HG03354 (cell line): ENCODE results near the gene GJA4.

Experiments
- ATAC-seq: cut with Tn5 transposase; IDR thresholded peaks from one replicate; pipeline ENCODE4 v1.9.1; 2021; ENCODE audit warnings: mild to moderate bottlenecking; ENCODE audit not compliant: unreplicated experiment, poor library complexity, severe bottlenecking

The GJA4 gene

GRCh38 chr1:34825455-34826091 is 32.8 kb downstream of the GJA4 start:
- no peak for ATAC-seq

GRCh38 chr1:34827341-34827941 is 34.6 kb downstream of the GJA4 start:
- no peak for ATAC-seq

GRCh38 chr1:34828611-34829010 is 35.8 kb downstream of the GJA4 start:
- no peak for ATAC-seq

- no peak for ATAC-seq
These were observed 36.5 kb downstream of the GJA4 start for GRCh38 chr1:34829250-34829649.

GRCh38 chr1:34831721-34832246 is 39.0 kb downstream of the GJA4 start:
- no peak for ATAC-seq

- ATAC-seq: no peak
These were observed 40.9 kb downstream of the GJA4 start for GRCh38 chr1:34833711-34834110.

- ATAC-seq: no peak
These were observed 46.9 kb downstream of the GJA4 start for GRCh38 chr1:34839526-34840305.

- ATAC-seq: no peak
These were observed 47.6 kb downstream of the GJA4 start for GRCh38 chr1:34840426-34840825.

GRCh38 chr1:34842073-34842472 is 49.3 kb downstream of the GJA4 start:
- ATAC-seq: no peak

- ATAC-seq: no peak
These were observed 50.2 kb downstream of the GJA4 start for GRCh38 chr1:34842952-34843371.

GRCh38 chr1:34843392-34844251 is 50.8 kb downstream of the GJA4 start:
- no peak for ATAC-seq

GRCh38 chr1:34844252-34844634 is 51.4 kb downstream of the GJA4 start:
- no peak for ATAC-seq
